ENCODE data around the gene RPGRIP1L.

- TF ChIP-seq CTCF (IDR thresholded peaks at IDR 0.05) = no peak
- TF ChIP-seq POLR2AphosphoS5 (IDR thresholded peaks at IDR 0.05; ENCODE audit: low read depth, low read length) = no peak
- TF ChIP-seq REST (IDR thresholded peaks at IDR 0.05; ENCODE audit: insufficient read depth in 1 of 2, low read depth in 2 of 2, low read length in 1 of 2) = no peak
- no peak for TF ChIP-seq SIN3A (IDR thresholded peaks at IDR 0.05; ENCODE audit: borderline replicate concordance, insufficient read depth, low read depth, low read length)
- TF ChIP-seq TCF7L2 (IDR thresholded peaks at IDR 0.05; ENCODE audit: low read depth, low read length) = no peak
Measured at GRCh38 chr16:53631236-53632025, 72.2 kb downstream of the RPGRIP1L start.
